ENCODE data around the gene PARD6B.

DNA sequence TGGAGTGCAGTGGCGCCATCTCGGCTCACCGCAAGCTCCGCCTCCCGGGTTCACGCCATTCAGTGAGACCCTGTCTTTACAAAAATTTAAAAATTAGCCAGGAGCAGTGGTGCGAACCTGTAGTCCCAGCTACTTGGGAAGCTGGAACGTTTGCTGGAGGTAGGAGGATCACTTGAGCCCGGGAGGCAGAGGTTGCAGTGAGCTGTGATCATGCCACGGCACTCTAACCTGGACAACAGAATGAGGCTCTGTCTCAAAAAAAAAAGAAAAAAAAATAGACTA lies 5.7 kb upstream of the PARD6B start:
- TF ChIP-seq, protein P1, sequence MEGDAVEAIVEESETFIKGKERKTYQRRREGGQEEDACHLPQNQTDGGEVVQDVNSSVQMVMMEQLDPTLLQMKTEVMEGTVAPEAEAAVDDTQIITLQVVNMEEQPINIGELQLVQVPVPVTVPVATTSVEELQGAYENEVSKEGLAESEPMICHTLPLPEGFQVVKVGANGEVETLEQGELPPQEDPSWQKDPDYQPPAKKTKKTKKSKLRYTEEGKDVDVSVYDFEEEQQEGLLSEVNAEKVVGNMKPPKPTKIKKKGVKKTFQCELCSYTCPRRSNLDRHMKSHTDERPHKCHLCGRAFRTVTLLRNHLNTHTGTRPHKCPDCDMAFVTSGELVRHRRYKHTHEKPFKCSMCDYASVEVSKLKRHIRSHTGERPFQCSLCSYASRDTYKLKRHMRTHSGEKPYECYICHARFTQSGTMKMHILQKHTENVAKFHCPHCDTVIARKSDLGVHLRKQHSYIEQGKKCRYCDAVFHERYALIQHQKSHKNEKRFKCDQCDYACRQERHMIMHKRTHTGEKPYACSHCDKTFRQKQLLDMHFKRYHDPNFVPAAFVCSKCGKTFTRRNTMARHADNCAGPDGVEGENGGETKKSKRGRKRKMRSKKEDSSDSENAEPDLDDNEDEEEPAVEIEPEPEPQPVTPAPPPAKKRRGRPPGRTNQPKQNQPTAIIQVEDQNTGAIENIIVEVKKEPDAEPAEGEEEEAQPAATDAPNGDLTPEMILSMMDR (IDR thresholded peaks at IDR 0.05), result no peak
- no peak for TF ChIP-seq EZH2phosphoT487 (IDR thresholded peaks at IDR 0.05)
- no peak for TF ChIP-seq EZH2 (IDR thresholded peaks at IDR 0.05)
